Measurements from ENCODE around the gene CLTCL1.

The CLTCL1 gene

DNA sequence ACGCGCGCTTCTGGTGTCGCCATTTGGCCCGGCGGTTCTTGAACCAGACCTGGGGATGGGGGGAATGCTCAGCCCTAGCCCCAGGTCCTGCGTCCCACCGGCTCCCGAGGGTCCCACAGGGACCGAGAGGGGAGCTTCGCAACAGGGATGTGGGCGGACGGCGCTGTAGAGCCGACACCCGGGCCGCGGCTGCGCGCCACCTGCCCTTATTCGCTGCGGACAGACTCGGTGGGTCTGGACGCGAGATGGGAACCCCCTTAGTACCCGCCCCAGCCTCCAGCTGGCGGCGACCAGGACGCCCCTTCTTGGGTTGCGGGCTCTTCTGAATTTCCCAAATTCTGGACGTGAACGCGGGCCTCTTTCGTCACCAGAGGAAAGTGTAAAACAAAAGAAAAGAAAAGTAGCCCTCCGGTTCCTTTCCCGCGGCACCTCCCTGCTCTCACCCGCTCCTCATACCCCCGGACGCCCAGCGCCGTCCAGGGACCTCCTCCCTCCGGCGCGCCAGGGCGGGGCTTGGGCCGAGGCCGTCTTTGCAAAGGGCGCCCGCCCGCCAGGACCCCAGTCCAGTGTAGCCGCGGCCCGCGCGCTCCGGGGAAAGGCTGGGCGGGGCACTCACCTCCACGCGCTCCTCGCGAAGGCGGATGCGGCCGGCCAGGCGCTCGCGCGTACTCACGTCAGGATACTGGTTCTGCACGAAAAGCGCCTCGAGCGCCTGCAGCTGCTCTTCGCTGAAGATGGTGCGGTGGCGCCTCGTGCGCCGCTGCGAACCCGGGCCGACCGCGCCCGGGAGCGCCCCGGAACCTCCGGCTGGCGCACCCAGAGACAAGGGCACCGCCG, 142.3 kb downstream of the CLTCL1 start:
- DNase-seq = peak; percentile 53

GRCh38 chr22:19148417-19149046, 143.0 kb downstream of the CLTCL1 start:
- no peak for DNase-seq

DNA sequence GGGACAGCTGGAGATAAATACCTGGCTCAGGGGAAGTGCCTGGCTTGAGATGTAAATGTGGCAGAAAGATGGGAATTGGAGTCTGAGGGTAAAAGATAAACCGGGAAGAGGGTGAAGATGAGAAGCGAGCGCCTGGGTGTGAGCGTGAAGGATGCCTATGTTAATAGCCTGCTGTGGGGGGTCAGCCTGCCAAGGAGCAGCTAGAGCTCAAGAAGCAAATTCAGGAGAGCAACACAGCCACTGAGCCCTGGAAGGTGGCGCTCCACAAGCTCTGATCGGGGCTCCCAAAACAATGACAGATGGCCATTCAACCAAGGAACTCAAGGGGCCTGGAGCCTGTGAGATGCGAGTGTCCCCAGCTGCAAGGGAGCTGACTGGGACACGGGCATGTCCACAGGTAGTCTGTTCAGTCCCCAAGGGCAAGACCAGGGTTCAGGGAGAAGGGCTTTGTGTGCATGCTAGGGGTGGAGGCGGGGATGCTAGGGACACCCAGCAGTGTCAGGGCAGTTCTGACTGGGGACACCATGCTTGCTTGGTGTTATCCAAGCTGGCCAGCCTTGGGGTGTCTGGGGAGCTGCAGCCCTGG, 144.2 kb downstream of the CLTCL1 start:
- DNase-seq = no peak

- no peak for DNase-seq
These were observed 145.1 kb downstream of the CLTCL1 start for GRCh38 chr22:19146215-19146968.

GRCh38 chr22:19143967-19144400, 147.5 kb downstream of the CLTCL1 start:
- peak; percentile 47 for DNase-seq

GRCh38 chr22:19143212-19143611, 148.3 kb downstream of the CLTCL1 start:
- DNase-seq = no peak

DNA sequence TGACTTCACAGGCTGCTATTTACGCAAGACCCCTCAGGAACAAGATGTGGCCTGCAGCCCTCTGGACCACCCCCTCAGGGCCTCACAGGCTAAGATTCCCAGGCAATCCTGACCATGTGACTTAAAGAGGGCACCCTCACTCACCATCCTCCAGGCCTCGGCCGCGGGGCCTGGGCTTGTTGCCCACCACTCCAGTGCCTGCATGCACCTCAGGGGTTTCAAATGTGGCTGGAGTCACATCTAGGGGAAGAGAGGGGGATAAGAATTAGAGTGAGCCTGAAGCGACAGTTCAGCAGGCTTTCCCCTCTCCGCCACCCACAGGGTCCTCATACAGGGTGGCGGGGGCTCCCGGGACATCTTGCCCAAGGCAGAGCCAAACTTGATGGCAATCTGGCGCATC, 149.1 kb downstream of the CLTCL1 start:
- no peak for DNase-seq

- DNase-seq = no peak
These were observed 151.5 kb downstream of the CLTCL1 start for GRCh38 chr22:19139974-19140373.

GRCh38 chr22:19139001-19139356, 152.5 kb downstream of the CLTCL1 start:
- no peak for DNase-seq

DNA sequence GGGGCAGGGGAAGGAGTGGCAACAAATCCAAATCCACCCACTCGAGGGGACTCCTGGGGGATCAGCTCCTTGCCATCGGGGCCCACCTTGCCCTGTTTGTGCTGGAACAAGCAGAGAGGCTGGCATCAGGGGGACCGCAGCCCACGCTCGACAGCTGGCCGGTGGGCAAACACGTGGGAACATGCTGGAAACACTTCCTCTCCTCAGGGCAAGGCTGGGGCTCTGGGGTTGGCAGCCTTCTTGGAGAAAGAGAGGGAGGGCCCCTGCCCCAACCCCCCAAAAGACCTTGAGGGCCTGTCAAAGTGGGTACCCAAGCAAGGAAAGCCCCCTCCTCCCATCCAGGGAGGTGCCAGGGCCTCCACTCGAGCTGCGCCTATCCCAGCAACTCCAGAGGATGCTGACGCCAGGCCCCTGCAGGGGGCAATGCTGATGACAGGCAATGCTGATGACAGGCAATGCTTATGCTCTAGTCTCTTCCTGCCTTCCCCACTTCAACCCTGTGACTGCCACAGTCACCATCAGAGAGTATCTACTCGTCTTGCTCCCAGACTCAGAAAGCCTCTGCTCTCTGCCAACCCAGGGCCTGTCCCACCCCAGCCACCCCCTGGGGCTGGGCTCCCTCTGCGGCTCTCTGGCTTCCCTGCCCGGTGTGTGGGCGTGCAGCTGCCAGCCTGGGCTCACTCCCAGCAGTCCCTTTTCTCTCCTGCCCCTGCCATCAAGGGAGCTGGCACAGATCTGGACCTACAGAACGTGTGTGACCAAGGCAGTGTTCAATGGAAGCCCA, 153.1 kb downstream of the CLTCL1 start:
- no peak for DNase-seq

DNA sequence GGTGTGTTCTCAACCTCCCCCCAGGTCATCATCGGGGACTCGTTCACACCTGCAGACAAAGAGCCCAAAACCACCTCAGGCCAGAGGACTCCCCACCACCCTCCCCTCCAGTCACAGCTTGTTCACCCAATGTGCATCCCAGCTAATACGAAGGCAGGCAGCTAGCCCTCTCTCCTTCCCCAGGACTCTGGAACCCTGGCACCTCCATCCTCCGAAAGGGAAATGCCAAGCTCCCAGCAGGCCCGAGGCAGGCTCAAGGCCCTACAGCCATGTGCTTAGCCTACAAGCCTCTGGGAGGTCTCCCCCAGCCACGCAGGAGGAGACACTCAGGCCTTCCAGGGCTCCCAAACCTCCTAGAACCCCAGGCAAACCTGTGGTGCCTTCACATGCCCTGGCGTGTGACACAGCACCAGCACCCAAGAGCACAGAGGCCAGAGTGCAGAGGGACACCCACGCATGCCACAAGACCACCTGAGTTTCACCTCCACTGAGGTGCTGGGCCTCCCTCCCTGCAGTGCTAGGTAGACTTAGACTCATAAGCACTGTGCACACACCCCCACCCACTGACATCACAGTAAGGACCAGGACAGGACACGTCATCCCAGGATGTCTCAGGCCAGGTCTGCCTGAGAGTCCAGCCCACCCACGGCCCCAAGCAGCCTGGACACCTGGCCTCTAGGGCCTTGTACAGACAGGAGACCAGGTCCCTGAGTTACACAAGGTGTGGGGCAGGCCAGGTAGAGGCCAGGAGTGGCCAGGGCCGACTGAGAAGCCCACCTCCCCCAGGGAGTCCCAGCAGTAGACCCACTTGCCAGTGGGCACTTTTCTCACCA, 153.9 kb downstream of the CLTCL1 start:
- DNase-seq = no peak

DNA sequence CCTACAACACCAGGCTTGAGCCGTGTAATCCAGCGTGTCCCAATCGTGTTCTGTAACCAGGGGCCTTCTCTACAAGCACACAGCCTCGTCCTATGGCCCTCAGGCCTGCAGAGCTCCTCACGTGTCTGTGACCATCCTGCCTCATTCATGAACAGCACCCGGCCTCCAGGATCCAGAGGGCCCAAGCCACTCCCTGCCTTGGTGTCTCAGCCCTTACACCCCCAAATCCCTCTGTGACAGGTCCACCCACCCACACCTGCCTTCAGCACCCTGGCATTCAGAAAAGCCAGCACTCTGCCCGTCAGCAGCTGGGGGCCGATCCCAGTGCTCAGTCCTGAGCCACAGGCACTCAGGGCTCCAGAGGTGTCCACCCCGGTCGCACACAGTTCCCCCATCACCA, 154.6 kb downstream of the CLTCL1 start:
- DNase-seq = no peak

DNA sequence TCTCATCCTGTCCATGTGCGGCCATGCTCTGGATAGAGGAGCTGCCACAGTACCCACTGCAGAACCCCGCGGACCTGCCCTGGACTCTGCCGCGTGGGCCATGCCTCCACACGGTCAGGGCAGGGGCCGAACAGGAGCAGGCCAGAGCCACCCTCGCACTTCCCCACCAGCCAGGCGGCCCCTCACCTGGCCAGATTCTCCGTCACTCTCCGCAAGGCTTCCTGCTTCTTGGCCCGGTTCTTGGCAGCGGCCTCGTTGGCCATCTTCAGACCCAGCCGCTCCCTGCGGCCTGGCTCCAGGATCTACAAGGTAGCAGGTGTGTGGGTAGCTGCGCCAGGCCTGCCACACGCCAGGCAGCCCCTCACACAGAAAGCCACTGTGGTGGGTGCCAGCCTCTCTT, 156.6 kb downstream of the CLTCL1 start:
- DNase-seq = no peak

DNA sequence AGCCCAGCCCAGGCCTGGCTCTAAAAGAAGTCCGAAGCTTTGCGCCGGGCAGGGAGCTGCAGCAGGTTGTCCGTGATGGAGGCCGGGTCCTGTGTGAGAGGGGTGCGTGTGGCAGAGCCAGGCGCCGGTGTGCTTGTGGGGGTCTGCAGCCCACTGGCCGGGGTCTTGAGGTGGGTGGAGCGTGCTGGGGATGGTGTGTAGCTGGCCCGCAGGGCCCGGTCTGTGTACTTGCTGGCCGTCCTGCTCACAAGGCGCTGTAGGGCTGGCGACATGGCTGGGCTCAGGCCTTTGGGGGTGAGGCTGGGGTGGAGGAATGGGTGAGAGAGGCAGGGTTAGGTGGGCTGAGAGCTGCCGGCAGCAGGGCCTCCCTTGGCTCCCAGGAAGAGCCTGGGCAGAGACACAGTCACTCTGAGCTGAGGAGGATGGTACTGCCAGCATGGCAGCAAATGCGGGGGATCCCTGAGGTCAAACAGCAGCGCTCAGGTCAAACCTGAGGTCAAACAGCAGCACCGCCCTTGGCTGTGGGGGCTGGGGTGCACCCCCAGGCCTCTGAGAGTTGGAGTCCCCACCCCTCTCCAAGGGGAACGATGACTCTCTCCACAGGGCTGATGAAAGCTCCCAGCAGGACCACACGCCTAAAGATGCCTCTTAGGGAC, 157.2 kb downstream of the CLTCL1 start:
- no peak for DNase-seq

GRCh38 chr22:19133561-19133960, 158.0 kb downstream of the CLTCL1 start:
- DNase-seq = no peak

- DNase-seq = no peak
These were observed 158.7 kb downstream of the CLTCL1 start for GRCh38 chr22:19132693-19133400.

DNA sequence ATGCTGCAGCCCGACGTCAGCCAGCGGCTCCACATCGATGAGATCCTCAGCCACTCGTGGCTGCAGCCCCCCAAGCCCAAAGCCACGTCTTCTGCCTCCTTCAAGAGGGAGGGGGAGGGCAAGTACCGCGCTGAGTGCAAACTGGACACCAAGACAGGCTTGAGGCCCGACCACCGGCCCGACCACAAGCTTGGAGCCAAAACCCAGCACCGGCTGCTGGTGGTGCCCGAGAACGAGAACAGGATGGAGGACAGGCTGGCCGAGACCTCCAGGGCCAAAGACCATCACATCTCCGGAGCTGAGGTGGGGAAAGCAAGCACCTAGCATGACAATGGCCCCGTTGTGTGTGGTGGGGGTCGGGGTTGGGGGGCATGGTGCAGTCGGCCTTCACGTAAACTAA, 159.4 kb downstream of the CLTCL1 start:
- DNase-seq = no peak

DNA sequence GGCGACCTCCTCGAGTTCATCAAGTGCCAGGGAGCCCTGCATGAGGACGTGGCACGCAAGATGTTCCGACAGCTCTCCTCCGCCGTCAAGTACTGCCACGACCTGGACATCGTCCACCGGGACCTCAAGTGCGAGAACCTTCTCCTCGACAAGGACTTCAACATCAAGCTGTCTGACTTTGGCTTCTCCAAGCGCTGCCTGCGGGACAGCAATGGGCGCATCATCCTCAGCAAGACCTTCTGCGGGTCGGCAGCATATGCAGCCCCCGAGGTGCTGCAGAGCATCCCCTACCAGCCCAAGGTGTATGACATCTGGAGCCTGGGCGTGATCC, 159.9 kb downstream of the CLTCL1 start:
- DNase-seq = no peak

GRCh38 chr22:19130959-19131684, 160.4 kb downstream of the CLTCL1 start, which contains the start of gene TSSK2:
Gene TSSK2 (plus strand): TSS chr22:19131308. CDS start chr22:19131400, 92 bp downstream.
- DNase-seq = no peak

- no peak for DNase-seq
These were observed 161.6 kb downstream of the CLTCL1 start for GRCh38 chr22:19129871-19130270.

All from activated CD4-positive, alpha-beta T cell treated with anti-CD3 and anti-CD28 coated beads, Interleukin-2, amount 50 U/mL, for 16 hours (primary cell).